Vagina (tissue), 2 donors: ENCODE results near the gene TTC39C.

Experiments used
- CTCF ChIP-seq, 3 experiments: fragments of 450-650 bp in 2 of 3; fragments of 200-600 bp in 1 of 3; sonication (generic) in 1 of 3; IDR thresholded peaks; one replicate each; pipeline ENCODE4 v1.5.1; 2017 to 2019; ENCODE audit warnings: antibody characterized with exemption in 3 of 3, mild to moderate bottlenecking in 2 of 3, moderate library complexity in 2 of 3
- POLR2A ChIP-seq, 2 donors: fragments of 450-650 bp; IDR thresholded peaks; one replicate each; pipeline ENCODE4 v1.6.1; 2017; ENCODE audit warnings: antibody characterized with exemption in 2 of 2, mild to moderate bottlenecking in 2 of 2, moderate library complexity in 2 of 2
- POLR2AphosphoS5 ChIP-seq, 2 donors: sonication (generic); formaldehyde crosslinking; IDR thresholded peaks; one replicate each; pipeline ENCODE4 v1.9.0; 2017; ENCODE audit warnings: antibody characterized with exemption in 2 of 2, mild to moderate bottlenecking in 2 of 2, low read depth in 1 of 2; ENCODE audit not compliant: insufficient read depth in 1 of 2

- TF ChIP-seq POLR2AphosphoS5 (IDR thresholded peaks at IDR 0.05; ENCODE audit: insufficient read depth in 1 of 2, low read depth in 1 of 2): no peak
- no peak for TF ChIP-seq POLR2A (IDR thresholded peaks at IDR 0.05)
- no peak for TF ChIP-seq CTCF (IDR thresholded peaks at IDR 0.05)
These were observed 81.4 kb downstream of the TTC39C start for GRCh38 chr18:24095976-24096375.
